GM18508 (cell line): Measurements from ENCODE around the gene DSTYK.
A peak's percentile ranks its signal among the peaks of the same experiment; 100 is the strongest.

ENCODE experiments used
- ATAC-seq: cut with Tn5 transposase; IDR thresholded peaks from one replicate; pipeline ENCODE4 v1.9.1; 2021; ENCODE audit warnings: moderate number of reproducible peaks; ENCODE audit not compliant: insufficient read depth, unreplicated experiment

Gene DSTYK

GRCh38 chr1:205211169-205211838 lies at the start of gene DSTYK:
DSTYK (minus strand) TSS chr1:205211702; CDS start chr1:205211535, 167 bp downstream.
- peak; percentile 48 for ATAC-seq

DNA sequence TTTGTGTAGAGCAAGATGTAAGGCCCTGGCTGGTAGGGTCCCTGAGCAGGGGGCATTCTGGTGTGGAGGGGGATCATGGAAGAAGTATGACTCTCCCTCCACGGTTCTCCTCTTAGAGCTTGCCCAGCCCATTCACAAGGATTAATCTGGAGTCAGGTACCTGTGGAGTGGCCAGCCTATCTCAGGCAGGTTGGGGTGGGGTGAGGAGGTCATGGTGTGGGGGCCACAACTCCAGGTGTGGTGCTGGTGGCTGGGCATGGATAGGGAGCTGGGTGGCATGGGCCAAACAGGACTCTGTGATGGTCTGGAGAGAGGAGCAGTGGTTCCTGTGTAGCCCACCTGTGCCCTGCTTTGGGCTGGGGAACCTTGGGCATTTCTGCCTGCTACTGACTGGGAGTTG lies 48.5 kb upstream of the DSTYK start:
- no peak for ATAC-seq

DNA sequence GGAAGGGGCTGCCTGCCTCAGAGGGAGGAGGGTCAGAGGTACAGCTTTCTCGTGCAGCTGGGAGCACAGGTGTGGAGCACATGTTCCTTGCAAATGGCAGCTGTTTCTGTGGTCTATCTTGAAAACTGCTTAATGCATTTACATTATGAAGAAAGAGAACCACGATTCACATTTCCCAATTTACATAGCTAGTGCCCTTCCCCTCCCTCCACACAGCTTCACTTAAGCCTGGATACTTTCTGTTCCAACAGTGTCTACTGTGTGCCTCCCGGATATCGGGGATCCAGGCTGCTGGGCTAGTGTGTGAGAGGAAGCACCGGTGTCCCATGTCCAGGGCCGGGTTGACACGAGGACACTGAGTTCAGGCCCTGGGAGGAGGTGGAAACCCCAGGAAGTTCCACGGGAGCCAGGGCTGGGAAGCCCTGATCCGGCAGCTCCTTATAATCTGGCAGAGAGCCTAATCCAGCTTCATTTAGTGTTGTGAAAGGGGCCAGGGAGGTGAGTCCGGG lies 47.9 kb upstream of the DSTYK start:
- ATAC-seq, result no peak

DNA sequence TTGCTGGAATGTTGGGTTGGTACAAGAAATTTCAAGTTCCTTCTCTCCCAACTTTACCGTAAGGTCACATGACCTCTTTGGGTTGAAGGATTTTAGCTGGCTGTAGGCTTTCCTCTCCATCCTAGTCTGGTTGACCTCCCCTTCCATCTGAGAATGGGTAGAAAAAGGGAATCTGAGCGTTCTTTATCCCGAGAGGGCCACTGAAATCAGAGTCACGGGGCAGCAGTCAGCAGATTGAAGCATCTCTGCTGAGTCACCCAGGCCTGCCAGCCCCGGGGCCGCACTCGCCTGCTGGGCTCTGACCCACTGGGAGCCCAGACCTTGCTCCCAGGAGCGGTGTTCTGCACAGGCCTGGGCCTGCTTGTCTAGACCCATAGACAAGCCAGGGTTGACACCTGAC lies 47.2 kb upstream of the DSTYK start:
- no peak for ATAC-seq

DNA sequence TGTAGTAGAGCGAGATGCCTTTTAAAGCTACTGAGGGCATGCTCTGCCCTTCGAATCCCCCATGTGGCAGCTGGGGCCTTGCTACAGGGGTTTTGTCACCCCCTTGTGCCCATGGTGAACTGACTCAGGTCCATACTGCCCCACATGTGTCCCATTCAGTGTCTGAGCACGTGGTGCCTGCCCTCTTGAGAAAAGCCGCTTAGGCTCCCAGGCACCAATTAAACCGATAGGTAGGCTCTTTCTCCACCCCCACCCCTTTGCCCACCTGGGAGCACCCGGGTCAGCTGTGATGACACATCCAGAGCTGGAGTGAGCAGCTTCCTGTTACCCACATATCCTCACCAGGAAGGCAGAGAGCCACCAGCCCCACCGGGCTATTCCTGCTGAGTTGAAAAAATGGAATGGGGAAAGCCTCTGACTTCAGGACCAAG lies 46.8 kb upstream of the DSTYK start:
- no peak for ATAC-seq

- no peak for ATAC-seq
Observed at GRCh38 chr1:205257735-205258134, 46.2 kb upstream of the DSTYK start.

DNA sequence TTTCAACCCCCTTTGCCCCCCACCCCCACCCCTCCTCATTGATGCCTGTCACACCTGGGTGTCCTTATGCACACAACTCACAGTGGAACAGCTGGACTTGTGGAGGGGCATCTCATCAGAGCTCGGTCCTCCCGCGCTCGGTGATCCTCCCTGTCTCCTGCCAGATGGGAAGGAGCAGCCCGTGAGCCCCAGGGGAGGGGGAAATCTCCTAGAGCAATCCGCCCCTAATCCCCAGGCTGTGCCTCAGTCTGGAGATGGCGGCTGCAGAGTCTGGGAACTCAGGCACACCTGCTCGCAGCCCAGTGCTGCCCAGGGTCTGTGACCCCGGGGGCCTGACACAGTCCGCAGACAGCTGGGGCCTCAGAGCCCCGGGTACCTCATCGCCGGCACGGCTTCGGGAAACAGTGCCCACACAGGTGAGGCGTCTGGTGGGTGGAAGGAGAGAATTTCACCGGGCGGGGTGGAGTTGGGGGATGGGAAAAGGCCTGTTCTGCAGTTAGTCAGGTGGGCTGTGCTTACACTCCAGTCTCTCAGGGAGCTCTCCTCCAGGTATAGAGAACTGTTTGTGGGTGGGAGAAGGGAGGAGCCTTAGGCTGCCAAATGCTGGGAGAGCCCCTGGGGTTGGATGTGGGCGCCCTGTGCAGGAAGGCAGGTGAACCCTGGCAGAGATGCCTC lies 45.6 kb upstream of the DSTYK start:
- no peak for ATAC-seq

DNA sequence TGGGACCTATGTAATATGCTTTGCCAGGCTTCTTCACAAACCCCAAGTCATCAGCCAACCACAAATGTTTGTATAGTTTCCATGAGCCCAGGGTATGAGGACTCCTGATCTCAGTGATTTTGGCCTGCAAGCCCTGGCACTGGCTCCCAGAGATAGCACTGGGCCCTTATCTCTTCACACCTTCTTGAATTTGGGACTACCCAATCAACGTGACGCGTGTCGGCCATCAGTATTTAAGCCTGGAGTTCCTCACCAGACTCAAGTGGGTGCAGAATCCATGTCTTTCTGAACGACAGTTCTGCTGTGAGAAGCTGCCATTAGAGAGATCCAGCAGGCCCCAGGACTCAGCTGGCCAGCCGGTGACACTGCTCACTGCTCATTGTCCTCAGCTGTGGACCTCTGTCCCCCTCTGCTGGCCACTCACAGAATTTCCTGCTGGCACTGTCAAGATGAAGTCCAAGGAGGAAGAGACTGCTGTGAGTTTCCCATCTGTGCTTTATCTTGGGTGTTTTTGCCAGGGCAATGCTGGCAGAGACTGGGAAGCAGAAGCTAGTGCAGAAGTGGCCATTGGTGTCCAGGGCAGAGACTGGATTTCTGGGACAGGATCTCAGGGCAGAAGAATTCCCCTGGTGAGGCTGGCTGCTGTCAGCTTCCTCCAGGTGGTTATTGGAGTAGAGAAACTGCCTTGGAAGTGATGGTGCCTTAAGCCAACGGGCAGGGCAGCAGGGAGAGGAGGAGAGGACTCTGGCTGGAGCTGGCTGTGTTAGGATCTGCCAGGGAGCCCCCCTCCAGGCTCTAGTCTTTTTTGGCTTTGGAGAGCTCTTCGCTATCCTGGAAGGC lies 44.7 kb upstream of the DSTYK start:
- no peak for ATAC-seq

DNA sequence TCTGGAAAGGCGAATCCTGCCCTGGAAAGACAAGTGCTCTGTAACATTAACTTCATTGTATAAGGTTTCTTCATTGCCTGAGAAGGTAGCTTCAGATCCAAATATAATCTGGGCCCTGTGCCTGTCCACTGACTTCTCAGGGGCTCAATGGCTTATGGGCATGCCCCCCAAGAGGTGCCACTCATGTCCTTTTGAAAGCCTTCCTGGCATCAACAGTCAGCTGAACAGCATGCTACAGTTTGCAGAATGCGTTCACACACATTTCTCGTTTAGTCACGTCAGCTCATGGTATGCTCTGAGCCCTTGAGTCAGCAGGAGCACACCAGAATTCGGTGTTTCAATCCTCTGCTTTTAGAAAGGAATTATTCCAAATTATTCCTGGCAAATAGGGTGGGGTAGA lies 40.1 kb upstream of the DSTYK start:
- no peak for ATAC-seq

DNA sequence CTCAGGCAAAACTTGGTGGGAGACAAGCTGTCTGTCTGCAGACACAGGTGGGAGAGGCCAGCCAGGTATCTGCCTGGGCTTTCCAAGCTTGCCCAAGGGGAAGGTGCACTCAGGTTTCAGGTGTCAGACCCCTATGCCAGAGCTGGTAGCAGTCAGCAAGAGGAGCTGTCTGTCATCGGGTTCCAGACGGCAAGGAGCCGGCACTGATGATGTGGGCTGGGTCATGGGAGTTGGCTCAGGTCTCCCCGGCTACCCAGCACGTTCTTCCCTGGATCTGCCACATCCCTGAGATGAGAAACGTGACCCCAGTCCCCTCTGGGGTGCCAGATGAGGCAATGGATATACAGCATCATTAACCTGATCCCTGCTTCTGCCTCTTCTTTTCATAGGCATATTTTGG lies 39.2 kb upstream of the DSTYK start:
- no peak for ATAC-seq

GRCh38 chr1:205249651-205250050 lies 38.1 kb upstream of the DSTYK start:
- ATAC-seq, result no peak

GRCh38 chr1:205248793-205249601 lies 37.5 kb upstream of the DSTYK start:
- no peak for ATAC-seq

- ATAC-seq, result no peak
Observed at GRCh38 chr1:205247130-205247921, 35.8 kb upstream of the DSTYK start.

DNA sequence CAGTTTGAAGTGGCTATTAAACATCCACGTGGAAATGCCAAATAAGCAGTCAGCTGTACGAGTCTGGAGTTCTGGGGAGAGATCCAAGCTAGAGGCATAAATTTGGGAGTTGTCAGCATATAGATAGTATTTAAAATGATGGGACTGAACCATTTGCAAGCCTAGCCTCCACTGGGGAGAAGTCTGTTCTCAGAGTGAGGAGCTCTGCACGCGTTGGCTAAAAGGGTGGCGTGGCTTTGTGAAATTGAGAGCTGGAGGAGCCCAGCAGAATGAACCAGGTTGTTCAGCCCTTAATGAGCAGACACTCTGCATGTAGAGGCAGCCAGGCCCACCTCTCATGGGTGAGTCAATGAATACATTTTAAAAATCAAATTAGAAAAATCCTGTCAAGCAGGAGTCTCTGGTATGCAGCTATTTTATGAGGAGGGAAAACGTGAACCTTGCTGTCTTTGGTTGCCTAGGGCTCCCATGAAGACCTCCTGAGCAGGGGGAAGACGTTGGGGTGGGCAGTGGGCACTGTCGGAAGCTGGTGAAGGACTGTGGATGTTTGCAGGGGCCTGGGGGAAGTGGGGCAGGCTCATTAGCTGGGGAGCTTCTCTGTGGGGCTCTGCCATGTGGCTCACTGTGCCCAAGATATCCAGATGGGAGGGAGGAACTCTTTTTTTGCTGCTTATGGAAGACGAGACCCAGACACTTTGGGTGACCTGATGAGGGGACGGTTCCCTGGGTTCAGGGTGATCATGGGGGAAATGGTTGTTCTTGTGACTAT lies 35.0 kb upstream of the DSTYK start:
- no peak for ATAC-seq

- no peak for ATAC-seq
Observed at GRCh38 chr1:205245096-205245495, 33.6 kb upstream of the DSTYK start.

GRCh38 chr1:205244384-205244783 lies 32.9 kb upstream of the DSTYK start:
- no peak for ATAC-seq

- ATAC-seq, result no peak
Observed at GRCh38 chr1:205243350-205244191, 32.1 kb upstream of the DSTYK start.
